ENCODE results near the gene DAPK1. TPM values are rescaled to one million over a fixed set of nuclear protein-coding genes. Genes with fewer than 3 reads are reported as not detected.

The DAPK1 gene
- polyA plus RNA-seq, 1 experiment = 0.12 TPM

DNA sequence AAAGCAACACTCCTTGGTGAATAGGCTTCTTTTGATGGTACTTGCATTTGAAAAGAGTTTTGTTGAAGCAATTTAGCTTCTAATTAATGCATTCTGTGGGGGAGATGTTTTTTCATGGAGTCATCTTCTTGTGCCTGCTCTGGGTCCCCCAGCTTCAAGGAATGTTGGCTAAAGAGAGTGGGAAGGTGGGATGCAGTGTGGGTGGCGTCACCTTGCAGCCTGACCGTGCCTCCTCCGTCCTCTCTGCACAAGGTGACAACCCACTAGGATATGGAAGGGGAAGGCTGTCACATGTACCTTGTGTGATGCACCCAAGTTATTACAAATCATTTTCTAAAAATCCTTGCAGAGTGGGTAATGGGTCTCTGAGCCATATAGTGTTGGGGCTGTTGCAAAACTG, 70.7 kb downstream of the DAPK1 start:
- no peak for DNase-seq (ENCODE audit: low read depth, low spot score)
- Histone ChIP-seq H3K27me3 (ENCODE audit: control insufficient read depth, insufficient read depth, low read length) (no peaks in the 10 kb centered on the region), H3K4me3 (ENCODE audit: low read depth, low read length) (no peak overlapping the region), H3K9me3 (ENCODE audit: control insufficient read depth, insufficient read depth, low read length) (no peaks in the 10 kb centered on the region; the same call in 1 of the 2 replicates), H3K27ac (ENCODE audit: low read depth, low read length) (no peak overlapping the region)
- CTCF ChIA-PET = no interaction called here
- POLR2A ChIA-PET = no interaction called here
- TF ChIP-seq, protein P1, sequence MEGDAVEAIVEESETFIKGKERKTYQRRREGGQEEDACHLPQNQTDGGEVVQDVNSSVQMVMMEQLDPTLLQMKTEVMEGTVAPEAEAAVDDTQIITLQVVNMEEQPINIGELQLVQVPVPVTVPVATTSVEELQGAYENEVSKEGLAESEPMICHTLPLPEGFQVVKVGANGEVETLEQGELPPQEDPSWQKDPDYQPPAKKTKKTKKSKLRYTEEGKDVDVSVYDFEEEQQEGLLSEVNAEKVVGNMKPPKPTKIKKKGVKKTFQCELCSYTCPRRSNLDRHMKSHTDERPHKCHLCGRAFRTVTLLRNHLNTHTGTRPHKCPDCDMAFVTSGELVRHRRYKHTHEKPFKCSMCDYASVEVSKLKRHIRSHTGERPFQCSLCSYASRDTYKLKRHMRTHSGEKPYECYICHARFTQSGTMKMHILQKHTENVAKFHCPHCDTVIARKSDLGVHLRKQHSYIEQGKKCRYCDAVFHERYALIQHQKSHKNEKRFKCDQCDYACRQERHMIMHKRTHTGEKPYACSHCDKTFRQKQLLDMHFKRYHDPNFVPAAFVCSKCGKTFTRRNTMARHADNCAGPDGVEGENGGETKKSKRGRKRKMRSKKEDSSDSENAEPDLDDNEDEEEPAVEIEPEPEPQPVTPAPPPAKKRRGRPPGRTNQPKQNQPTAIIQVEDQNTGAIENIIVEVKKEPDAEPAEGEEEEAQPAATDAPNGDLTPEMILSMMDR (IDR thresholded peaks at IDR 0.05; ENCODE audit: low read depth, low read length) = no peak

DNA sequence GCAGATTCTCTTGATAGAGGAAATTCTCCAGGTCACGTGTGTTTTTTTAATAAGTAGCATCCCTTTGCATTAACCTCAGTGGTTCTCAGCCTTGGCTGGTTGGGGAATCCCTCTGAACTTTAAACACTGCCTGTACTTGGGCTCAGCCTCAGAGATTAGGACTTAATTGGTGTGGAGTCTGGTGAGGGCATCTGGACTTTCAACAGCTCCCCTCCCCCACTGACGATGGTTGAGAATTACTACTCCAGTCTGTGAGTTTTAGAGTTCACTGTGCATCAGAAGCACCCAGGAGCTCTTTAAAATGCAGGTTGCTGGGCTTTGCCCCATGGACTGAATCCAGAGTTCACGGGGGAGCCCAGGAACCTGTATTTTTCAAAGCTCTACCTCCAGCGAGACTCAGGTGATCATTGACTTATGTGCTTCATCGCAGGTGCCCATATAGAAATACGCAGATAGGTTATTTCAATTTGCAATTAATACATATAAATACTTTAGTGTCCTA, 71.4 kb downstream of the DAPK1 start:
- DNase-seq (ENCODE audit: low read depth, low spot score) = no peak
- Histone ChIP-seq H3K27ac (ENCODE audit: low read depth, low read length) (no peak overlapping the region), H3K9me3 (ENCODE audit: control insufficient read depth, insufficient read depth, low read length) (no peaks in the 10 kb centered on the region; the same call in 1 of the 2 replicates), H3K4me3 (ENCODE audit: low read depth, low read length) (no peak overlapping the region), H3K27me3 (ENCODE audit: control insufficient read depth, insufficient read depth, low read length) (no peaks in the 10 kb centered on the region)
- TF ChIP-seq, protein P1 (IDR thresholded peaks at IDR 0.05; ENCODE audit: low read depth, low read length) = no peak
- CTCF ChIA-PET = no interaction called here
- POLR2A ChIA-PET = no interaction called here

DNA sequence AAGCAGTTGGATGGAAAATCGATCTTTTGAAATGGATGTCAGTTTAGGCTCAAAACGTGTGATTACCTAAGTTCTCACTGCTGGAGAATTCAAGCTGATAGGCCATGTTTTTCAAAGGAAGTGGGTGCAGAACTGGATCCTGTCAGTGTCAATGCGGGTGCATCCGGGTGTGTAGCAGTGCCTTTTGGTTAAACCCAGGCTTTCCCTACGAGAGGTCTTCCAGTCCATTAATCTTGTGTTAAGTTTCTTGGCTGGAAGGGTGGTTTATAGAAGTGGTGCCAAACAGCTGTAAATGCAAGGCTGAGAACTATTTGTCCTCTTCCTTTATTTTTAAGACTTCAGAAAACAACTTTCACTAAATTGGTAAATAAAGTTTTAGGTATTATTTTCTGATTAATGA, 71.9 kb downstream of the DAPK1 start:
- no peak for DNase-seq (ENCODE audit: low read depth, low spot score)
- Histone ChIP-seq H3K27me3 (ENCODE audit: control insufficient read depth, insufficient read depth, low read length) (no peaks in the 10 kb centered on the region), H3K9me3 (ENCODE audit: control insufficient read depth, insufficient read depth, low read length) (no peaks in the 10 kb centered on the region; the same call in 1 of the 2 replicates), H3K4me3 (ENCODE audit: low read depth, low read length) (no peak overlapping the region), H3K27ac (ENCODE audit: low read depth, low read length) (no peak overlapping the region)
- ChIA-PET CTCF (no interaction called here), POLR2A (no interaction called here)
- TF ChIP-seq, protein P1 (IDR thresholded peaks at IDR 0.05; ENCODE audit: low read depth, low read length) = no peak

DNA sequence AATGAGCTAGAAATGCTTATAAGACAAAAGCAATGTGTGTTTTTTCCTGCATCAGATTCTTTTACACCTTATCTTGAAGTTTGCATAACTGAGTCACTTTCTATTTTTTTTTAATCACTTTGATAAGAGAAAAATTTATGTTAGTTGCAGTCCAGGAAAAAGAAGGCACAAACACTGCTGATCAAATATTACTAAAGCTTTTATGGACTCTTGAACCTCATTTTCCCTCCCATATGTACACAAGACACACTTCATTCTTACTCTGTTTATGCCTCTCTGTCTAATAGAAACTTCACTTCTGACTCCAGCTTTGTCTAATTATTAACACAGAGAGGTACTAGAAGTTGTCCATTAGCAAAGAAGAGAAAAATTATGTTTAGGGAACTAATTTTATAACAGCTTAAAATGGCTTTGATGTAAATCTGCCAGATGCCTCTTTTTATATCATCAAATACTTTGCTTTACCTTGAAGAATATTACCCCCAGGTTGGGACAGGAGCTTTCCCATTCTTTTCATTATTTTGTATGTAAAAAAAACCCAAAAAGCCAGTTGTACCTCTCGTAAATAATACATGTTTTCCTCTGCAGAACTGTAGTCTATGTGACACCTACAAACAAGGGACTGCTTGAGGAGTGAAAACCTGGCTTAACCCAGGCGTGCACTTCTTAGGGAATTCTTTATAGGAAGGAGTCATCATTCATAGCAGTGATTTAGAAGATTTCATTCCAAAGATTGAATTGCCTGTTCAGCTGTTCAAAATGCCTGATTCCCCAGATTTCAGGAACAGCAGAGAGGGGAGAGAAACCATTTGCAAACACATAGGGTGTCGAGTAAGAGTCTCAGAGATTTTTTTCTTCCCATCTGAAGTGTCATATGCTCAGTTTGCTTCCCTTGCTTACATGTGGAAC, 72.6 kb downstream of the DAPK1 start:
- ChIA-PET POLR2A (no interaction called here), CTCF (no interaction called here)
- Histone ChIP-seq H3K27me3 (ENCODE audit: control insufficient read depth, insufficient read depth, low read length) (no peaks in the 10 kb centered on the region), H3K4me3 (ENCODE audit: low read depth, low read length) (no peak overlapping the region), H3K9me3 (ENCODE audit: control insufficient read depth, insufficient read depth, low read length) (no peaks in the 10 kb centered on the region; the same call in 1 of the 2 replicates), H3K27ac (ENCODE audit: low read depth, low read length) (no peak overlapping the region)
- TF ChIP-seq, protein P1 (IDR thresholded peaks at IDR 0.05; ENCODE audit: low read depth, low read length) = no peak
- no peak for DNase-seq (ENCODE audit: low read depth, low spot score)

DNA sequence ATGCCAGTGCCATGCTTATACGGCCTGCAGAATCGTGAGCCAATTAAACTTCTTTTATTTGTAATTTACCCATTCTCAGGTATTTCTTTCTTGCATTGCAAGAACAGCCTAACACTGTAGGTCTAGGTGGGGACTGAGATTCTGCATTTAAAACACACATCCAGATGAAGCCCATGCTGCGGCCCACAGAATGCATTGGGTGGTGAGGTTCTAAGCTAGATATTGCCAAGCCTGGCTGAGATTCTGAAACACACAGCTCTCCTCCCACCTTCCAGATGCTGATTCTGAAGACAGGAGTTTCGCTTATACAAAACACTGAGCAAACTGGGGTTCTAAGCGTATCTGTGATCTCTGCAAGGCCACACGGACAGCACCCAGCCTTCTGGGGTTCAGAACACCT, 75.1 kb downstream of the DAPK1 start:
- H3K27me3 ChIP-seq (ENCODE audit: control insufficient read depth, insufficient read depth, low read length) = peaks cover 5% of the 10 kb centered on the region
- ChIA-PET POLR2A (no interaction called here), CTCF (no interaction called here)
- TF ChIP-seq, protein P1 (IDR thresholded peaks at IDR 0.05; ENCODE audit: low read depth, low read length) = no peak
- H3K4me3 ChIP-seq (ENCODE audit: low read depth, low read length) = no peak overlapping the region
- no peak for DNase-seq (ENCODE audit: low read depth, low spot score)
- no peaks in the 10 kb centered on the region; the same call in 1 of the 2 replicates for H3K9me3 ChIP-seq (ENCODE audit: control insufficient read depth, insufficient read depth, low read length)
- H3K27ac ChIP-seq (ENCODE audit: low read depth, low read length) = no peak overlapping the region

Data from AG04450 (cell line).